Pancreas (tissue), 10 donors: ENCODE measurements around the gene UBE3D. TPM values are rescaled to one million over a fixed set of nuclear protein-coding genes. Genes with fewer than 3 reads are reported as not detected.

Experiments used
- ATAC-seq, 4 donors: fragments of 200-7000 bp; cut with Tn5 transposase; one replicate each; pipeline versions ENCODE4 v1.8.0 to v1.9.1; 2020; ENCODE audit warnings: mild to moderate bottlenecking in 4 of 4, moderate library complexity in 4 of 4
- DNase-seq, 6 donors: peaks; one replicate each; pipeline ENCODE4 v3.0.0-alpha.2; 2020
- FAIRE-seq: peaks from 2 replicates; lab custom pipeline; 2012; peaks lifted over from hg19 to GRCh38; lab: Jason Lieb, UNC
- H3K27ac ChIP-seq, 4 donors: fragments of 200-600 bp; sonication (generic); 1 replicate in 3 of 4; 2 replicates in 1 of 4; pipeline versions ENCODE4 v1.5.0 to v1.8.0; 2020
- H3K27me3 ChIP-seq, 4 donors: fragments of 200-600 bp; one replicate each; pipeline ENCODE4 v1.8.0; 2021
- H3K36me3 ChIP-seq, 3 donors: fragments of 200-600 bp; sonication (generic) in 1 of 3; one replicate each; pipeline versions ENCODE4 v1.5.0 to v1.8.0; 2020 to 2021
- H3K4me1 ChIP-seq, 3 donors: fragments of 200-600 bp; one replicate each; pipeline ENCODE4 v1.8.0; 2021
- H3K4me3 ChIP-seq, 4 donors: fragments of 200-600 bp; sonication (generic) in 2 of 4; one replicate each; pipeline versions ENCODE4 v1.5.0 to v1.8.0; 2020 to 2021
- H3K9me3 ChIP-seq, 4 donors: fragments of 200-600 bp; one replicate each; pipeline ENCODE4 v1.8.0; 2021
- CTCF ChIP-seq, 4 donors: fragments of 200-600 bp; sonication (generic) in 3 of 4; IDR thresholded peaks; one replicate each; pipeline versions ENCODE4 v1.5.0 to v1.8.0; 2021; ENCODE audit warnings: antibody characterized with exemption in 4 of 4
- WGBS, 2 donors: extraction: QIAGEN DNeasy Blood & Tissue Kit; methylation state at CpG; one replicate each; pipeline ENCODE4 v1.1.7; 2013; 5-methylcytosine and 5-hydroxymethylcytosine counted together
- intact Hi-C, 3 donors: fragments of 100-400 bp; cut with DNase I; formaldehyde crosslinking; loops; one replicate each; pipeline versions ENCODE4 v1.11.1 to v1.14.2; 2022
- polyA plus RNA-seq, 2 donors: library from polyadenylated mRNA; stranded (reverse); fragments of 200-250 nt; gene quantifications; one replicate each; pipeline ENCODE4 v1.2.3, GENCODE V29; 2013
- total RNA-seq, 6 donors: library from RNA; stranded (reverse); fragmentation: NEBNext Ultra II Directional in 4 of 6; extraction: Animal tissue kit (Norgen Biotek cat#: 25700) in 4 of 6; gene quantifications; one replicate each; pipeline versions ENCODE4 v1.2.1 to v1.2.4, GENCODE V29; 2021 to 2023
- donor health status: healthy with polysubstance abuse.
- donor health status: DM: no; HTN: no; CAD: no; lungs with moderate emphysema.
- donor health status: DM: no; HTN: no; CAD: no.
- donor health status: control.
- donor health status: control.
- donor health status: Bipolar disorder and iron deficiency.
- donor health status: DM: yes; HTN: yes; CAD: no.
- donor health status: DM: no; HTN: no; CAD: no.
- donor health status: DM: no; HTN: no; CAD: no.
- donor health status: DM: yes; HTN: yes; CAD: no.

UBE3D gene
- total RNA-seq, result 1 to 10 TPM; 3.2 to 6.9 (median 4.0) TPM
- polyA plus RNA-seq, result 1 to 10 TPM; 3.9 to 6.4 TPM

GRCh38 chr6:83065511-83066192, at the start of gene UBE3D:
UBE3D (minus strand) TSS chr6:83065841; CDS start chr6:83065718, 123 bp downstream.
- 2% methylated on average over 48 of the region's 48 CpGs for WGBS, 2 donors
- Histone ChIP-seq H3K27me3 (no peaks in the 10 kb centered on the region), H3K36me3 (no peaks in the 10 kb centered on the region), H3K4me1 (peaks cover 10 to 34% (median 23%) of the 10 kb centered on the region in 3 donors), H3K9me3 (no peaks in the 10 kb centered on the region), H3K27ac (peak within 1 kb of the TSS in 1 of 4 donors; percentile 32), H3K4me3 (peak within 1 kb of the TSS; percentile 52 to 70 (median 68))
- TF ChIP-seq CTCF (IDR thresholded peaks at IDR 0.05), result peak; percentile 96 to 100 (median 100)
- DNase-seq (peak; percentile 82 to 98 (median 90)), ATAC-seq (peak; percentile 68 to 88 (median 82)), FAIRE-seq (no peak)
- intact Hi-C loops, result loop anchor here in 1 of 3 donors (10.0 kb wide), 2 partner anchors 149 to 449 kb away; partner anchors contain the start of gene PRSS35

DNA sequence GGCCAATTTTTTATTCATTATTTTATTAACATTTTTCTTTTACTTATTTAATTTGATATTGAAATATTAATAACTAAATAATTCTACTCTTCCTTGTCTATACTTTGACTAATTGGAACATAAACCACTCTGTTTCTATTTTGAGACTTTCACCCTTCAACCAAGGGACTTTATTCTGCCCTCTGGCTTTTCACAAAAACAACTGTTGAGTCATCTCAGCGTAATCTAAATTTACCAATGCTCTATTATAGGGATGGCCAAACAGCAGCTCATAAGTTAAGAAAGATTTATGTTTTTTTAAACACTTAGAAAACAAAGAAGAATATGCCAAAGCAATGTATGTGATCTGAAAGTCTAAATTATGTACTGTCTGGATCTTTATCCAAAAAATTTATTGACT, 48.5 kb upstream of the UBE3D start:
- Histone ChIP-seq H3K9me3 (no peaks in the 10 kb centered on the region), H3K4me1 (no peaks in the 10 kb centered on the region), H3K27me3 (no peaks in the 10 kb centered on the region), H3K4me3 (no peak overlapping the region), H3K36me3 (peaks cover 0 to 18% (median 0%) of the 10 kb centered on the region in 3 donors), H3K27ac (no peak overlapping the region)
- no peak for TF ChIP-seq CTCF (IDR thresholded peaks at IDR 0.05)
- FAIRE-seq (no peak), ATAC-seq (no peak), DNase-seq (no peak)
- intact Hi-C loops, result no loop called here
- WGBS, 2 donors, result 93 to 95% methylated on average over 1 of the region's 1 CpG

GRCh38 chr6:83113258-83113657, 47.6 kb upstream of the UBE3D start:
- DNase-seq, result no peak

DNA sequence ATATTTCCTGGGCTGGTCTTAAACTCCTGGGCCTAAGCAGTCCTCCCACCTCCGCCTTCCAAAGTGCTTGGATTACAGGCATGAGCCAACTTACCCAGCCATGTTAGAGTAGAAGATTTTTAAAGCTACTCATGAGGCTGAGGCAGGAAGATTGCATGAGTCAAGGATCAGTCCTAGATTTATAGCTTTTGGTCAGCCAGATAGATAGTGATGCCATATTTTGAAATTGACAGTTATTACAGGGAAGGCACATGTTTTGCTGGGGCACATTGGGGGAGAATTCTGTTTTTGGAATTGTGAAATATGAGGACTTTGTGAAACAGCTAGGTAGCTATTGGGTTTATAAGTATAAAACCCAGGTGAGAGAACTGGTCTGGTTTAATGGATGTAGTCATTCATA, 42.7 kb upstream of the UBE3D start:
- no peak for ATAC-seq
- Histone ChIP-seq H3K4me3 (no peak overlapping the region), H3K9me3 (no peaks in the 10 kb centered on the region), H3K36me3 (peaks cover 0 to 13% (median 0%) of the 10 kb centered on the region in 3 donors), H3K4me1 (no peaks in the 10 kb centered on the region), H3K27ac (no peak overlapping the region), H3K27me3 (no peaks in the 10 kb centered on the region)
- intact Hi-C loops, result no loop called here
- no peak for FAIRE-seq
- WGBS, 2 donors, result 98 to 100% methylated on average over 1 of the region's 1 CpG
- TF ChIP-seq CTCF (IDR thresholded peaks at IDR 0.05), result no peak
- DNase-seq, result no peak

More at GRCh38 chr6:83113258-83113657, 47.6 kb upstream of the UBE3D start:
- ATAC-seq (no peak), FAIRE-seq (no peak)
- Histone ChIP-seq H3K4me3 (no peak overlapping the region), H3K27ac (no peak overlapping the region), H3K4me1 (no peaks in the 10 kb centered on the region), H3K9me3 (no peaks in the 10 kb centered on the region), H3K36me3 (peaks cover 0 to 13% (median 0%) of the 10 kb centered on the region in 3 donors), H3K27me3 (no peaks in the 10 kb centered on the region)
- TF ChIP-seq CTCF (IDR thresholded peaks at IDR 0.05), result no peak
- 49 to 68% methylated on average over 4 of the region's 4 CpGs for WGBS, 2 donors
- intact Hi-C loops, result no loop called here

DNA sequence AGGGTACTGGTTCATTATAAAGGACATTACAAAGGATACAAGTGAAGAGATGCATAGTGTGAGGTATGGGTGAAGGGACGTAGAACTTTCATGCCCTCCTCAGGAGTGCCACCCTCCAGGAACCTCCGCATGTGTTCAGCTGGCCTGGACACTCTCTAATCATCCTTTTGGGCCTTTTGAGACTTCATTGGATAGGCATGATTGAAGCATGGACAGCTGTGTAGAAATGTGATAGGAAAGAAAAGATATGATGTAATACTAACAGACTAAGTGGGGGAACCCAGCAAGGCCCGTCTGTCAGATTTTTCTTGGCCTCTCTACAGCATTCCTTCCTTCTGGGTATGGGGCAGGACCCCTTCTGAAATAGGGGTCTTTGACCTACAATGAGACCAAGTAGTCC, 32.9 kb upstream of the UBE3D start:
- intact Hi-C loops, result no loop called here
- no peak overlapping the region for H3K4me3 ChIP-seq
- H3K27me3 ChIP-seq, result no peaks in the 10 kb centered on the region
- H3K27ac ChIP-seq, result no peak overlapping the region
- H3K9me3 ChIP-seq, result no peaks in the 10 kb centered on the region
- ATAC-seq, result no peak
- H3K36me3 ChIP-seq, result no peaks in the 10 kb centered on the region
- no peak for FAIRE-seq
- no peaks in the 10 kb centered on the region for H3K4me1 ChIP-seq
- no peak for DNase-seq
- 82 to 87% methylated on average over 3 of the region's 3 CpGs for WGBS, 2 donors
- TF ChIP-seq CTCF (IDR thresholded peaks at IDR 0.05), result no peak
